H1 (cell line): ENCODE measurements around the gene CDH12.

Experiments
- ATF3 ChIP-seq: IDR thresholded peaks from 2 replicates; pipeline ENCODE4 v1.6.1; 2011; ENCODE audit warnings: low read depth, mild to moderate bottlenecking, low read length; ENCODE audit not compliant: insufficient read depth
- CBX8 ChIP-seq: fragments of 300-800, 300-1000 bp; sonication (generic); IDR thresholded peaks from 2 replicates; pipeline ENCODE4 v1.7.1; 2016; ENCODE audit warnings: low read depth, low read length, borderline replicate concordance
- CEBPB ChIP-seq: IDR thresholded peaks from 2 replicates; pipeline ENCODE4 v1.6.1; 2012; ENCODE audit warnings: low read depth, low read length
- EGR1 ChIP-seq: IDR thresholded peaks from 2 replicates; pipeline ENCODE4 v1.6.1; 2011; ENCODE audit warnings: low read depth, low read length, borderline replicate concordance
- HDAC2 ChIP-seq, 2 experiments: fragments of 300-600 bp in 1 of 2; sonication (generic) in 1 of 2; IDR thresholded peaks; 2 replicates each; pipeline ENCODE4 v1.6.1; 2011 to 2012; ENCODE audit warnings: low read depth in 2 of 2, low read length in 2 of 2, mild to moderate bottlenecking in 2 of 2, moderate library complexity in 2 of 2, borderline replicate concordance in 1 of 2, inconsistent platforms in 1 of 2
- PHF8 ChIP-seq: fragments of 200-600 bp; sonication (generic); conservative IDR thresholded peaks from 2 replicates; pipeline ENCODE4 v1.7.1; 2012; ENCODE audit warnings: low read depth, mild to moderate bottlenecking, inconsistent platforms, low read length, moderate library complexity
- POLR2A ChIP-seq, 2 experiments: IDR thresholded peaks; 1 replicate in 1 of 2; 2 replicates in 1 of 2; pipeline ENCODE4 v1.6.1; 2011; ENCODE audit warnings: low read depth in 2 of 2, low read length in 2 of 2, mild to moderate bottlenecking in 2 of 2; ENCODE audit errors: control extremely low read depth in 1 of 2
- POLR2AphosphoS5 ChIP-seq: IDR thresholded peaks from 2 replicates; pipeline ENCODE4 v1.6.1; 2011; ENCODE audit warnings: low read depth, low read length
- RAD21 ChIP-seq, 2 experiments: IDR thresholded peaks in 1 of 2; conservative IDR thresholded peaks in 1 of 2; 2 replicates each; pipeline ENCODE4 v1.6.1; 2011; ENCODE audit warnings: low read depth in 2 of 2, low read length in 2 of 2, improper control_type of control experiment in 1 of 2, inconsistent platforms in 1 of 2, mild to moderate bottlenecking in 1 of 2, moderate library complexity in 1 of 2
- SIX5 ChIP-seq: IDR thresholded peaks from 2 replicates; pipeline ENCODE4 v1.6.1; 2011; ENCODE audit warnings: mild to moderate bottlenecking, low read depth, low read length
- SP1 ChIP-seq: IDR thresholded peaks from 2 replicates; pipeline ENCODE4 v1.6.1; 2011; ENCODE audit warnings: low read depth, low read length
- TCF12 ChIP-seq: IDR thresholded peaks from 2 replicates; pipeline ENCODE4 v1.6.1; 2011; ENCODE audit warnings: low read depth, mild to moderate bottlenecking, low read length
- YY1 ChIP-seq: IDR thresholded peaks from 2 replicates; pipeline ENCODE4 v1.6.1; 2011; ENCODE audit warnings: low read depth, mild to moderate bottlenecking, low read length
- TF ChIP-seq, protein P1 (sequence below), 3 experiments: IDR thresholded peaks; 1 replicate in 2 of 3; 2 replicates in 1 of 3; pipeline versions ENCODE4 v1.5.1 to v1.6.1; 2011; ENCODE audit warnings: low read length in 3 of 3, mild to moderate bottlenecking in 3 of 3, inconsistent platforms in 2 of 3, low read depth in 1 of 3, moderate library complexity in 1 of 3; ENCODE audit not compliant: insufficient read depth in 1 of 3; ENCODE audit errors: control extremely low read depth in 1 of 3

- TF ChIP-seq CEBPB (no peak), CBX8 (no peak), HDAC2 (IDR thresholded peaks at IDR 0.05; ENCODE audit: borderline replicate concordance in 1 of 2, low read depth in 2 of 2, low read length in 2 of 2) (no peak), POLR2AphosphoS5 (no peak), RAD21 (IDR thresholded peaks at IDR 0.05 in 1 of 2, conservative IDR thresholded peaks at IDR 0.05 in 1 of 2; ENCODE audit: low read depth in 2 of 2, low read length in 2 of 2) (no peak), ATF3 (no peak), EGR1 (no peak), YY1 (no peak), POLR2A (IDR thresholded peaks at IDR 0.05; ENCODE audit: control extremely low read depth in 1 of 2, low read depth in 2 of 2, low read length in 2 of 2) (no peak), SIX5 (no peak), PHF8 (no peak), TCF12 (no peak), SP1 (no peak)
- TF ChIP-seq, protein P1, sequence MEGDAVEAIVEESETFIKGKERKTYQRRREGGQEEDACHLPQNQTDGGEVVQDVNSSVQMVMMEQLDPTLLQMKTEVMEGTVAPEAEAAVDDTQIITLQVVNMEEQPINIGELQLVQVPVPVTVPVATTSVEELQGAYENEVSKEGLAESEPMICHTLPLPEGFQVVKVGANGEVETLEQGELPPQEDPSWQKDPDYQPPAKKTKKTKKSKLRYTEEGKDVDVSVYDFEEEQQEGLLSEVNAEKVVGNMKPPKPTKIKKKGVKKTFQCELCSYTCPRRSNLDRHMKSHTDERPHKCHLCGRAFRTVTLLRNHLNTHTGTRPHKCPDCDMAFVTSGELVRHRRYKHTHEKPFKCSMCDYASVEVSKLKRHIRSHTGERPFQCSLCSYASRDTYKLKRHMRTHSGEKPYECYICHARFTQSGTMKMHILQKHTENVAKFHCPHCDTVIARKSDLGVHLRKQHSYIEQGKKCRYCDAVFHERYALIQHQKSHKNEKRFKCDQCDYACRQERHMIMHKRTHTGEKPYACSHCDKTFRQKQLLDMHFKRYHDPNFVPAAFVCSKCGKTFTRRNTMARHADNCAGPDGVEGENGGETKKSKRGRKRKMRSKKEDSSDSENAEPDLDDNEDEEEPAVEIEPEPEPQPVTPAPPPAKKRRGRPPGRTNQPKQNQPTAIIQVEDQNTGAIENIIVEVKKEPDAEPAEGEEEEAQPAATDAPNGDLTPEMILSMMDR (IDR thresholded peaks at IDR 0.05; ENCODE audit: control extremely low read depth in 1 of 3, insufficient read depth in 1 of 3, low read depth in 1 of 3, low read length in 3 of 3) = no peak
Observed at GRCh38 chr5:22432905-22433304, 420.2 kb downstream of the CDH12 start.
